NCI-H1436 treated with DMSO at 0.1 percent for 48 hours (cell line): ENCODE data around the gene TLE7.

Experiments used
- DNase-seq: peaks from one replicate; lab custom pipeline; 2025; lab: John Stamatoyannopoulos, UW

The TLE7 gene

DNA sequence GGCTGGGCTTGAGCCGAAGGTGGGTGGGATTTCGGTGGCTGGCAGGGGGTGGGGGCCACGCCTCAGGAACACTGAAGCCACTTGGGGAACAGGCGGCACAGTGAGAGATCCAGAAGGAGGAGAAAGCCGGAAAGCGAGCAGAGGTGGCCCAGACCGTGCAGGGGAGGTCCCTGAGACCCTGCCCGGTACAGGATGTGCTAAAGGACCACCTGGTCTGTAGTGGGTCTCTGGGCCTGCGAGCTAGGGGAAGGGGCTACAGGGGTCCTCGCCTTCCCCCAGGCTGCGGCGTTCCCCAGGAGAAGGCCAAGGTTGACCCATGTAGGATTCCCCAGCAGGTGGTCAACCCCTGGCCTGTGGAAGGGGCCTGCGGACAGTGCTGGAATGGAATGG, at the start of gene TLE7:
Gene TLE7, minus strand, starts transcription at position 4 of the 390 bp plus-strand sequence. CDS start 8,730 bp downstream, outside the sequence.
- no peak for DNase-seq

DNA sequence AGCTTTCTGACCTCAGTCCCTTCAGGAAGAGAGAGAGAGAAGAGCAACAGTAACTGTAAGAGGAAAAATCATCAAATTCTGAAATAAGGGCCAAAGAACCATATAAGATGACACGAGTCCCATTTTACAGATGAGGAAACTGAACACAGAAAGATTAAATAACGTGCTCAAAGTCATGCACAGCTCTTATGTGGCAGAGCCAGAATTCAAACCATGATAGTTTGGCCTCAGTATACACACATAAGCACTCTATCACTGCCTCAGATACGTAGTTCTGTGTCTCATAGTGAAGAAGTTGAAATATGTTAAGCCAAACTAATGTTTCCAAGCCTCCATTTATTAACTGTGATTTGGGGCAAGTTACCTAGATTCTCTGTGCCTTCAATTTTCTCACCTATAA, 49.2 kb upstream of the TLE7 start:
- no peak for DNase-seq

DNA sequence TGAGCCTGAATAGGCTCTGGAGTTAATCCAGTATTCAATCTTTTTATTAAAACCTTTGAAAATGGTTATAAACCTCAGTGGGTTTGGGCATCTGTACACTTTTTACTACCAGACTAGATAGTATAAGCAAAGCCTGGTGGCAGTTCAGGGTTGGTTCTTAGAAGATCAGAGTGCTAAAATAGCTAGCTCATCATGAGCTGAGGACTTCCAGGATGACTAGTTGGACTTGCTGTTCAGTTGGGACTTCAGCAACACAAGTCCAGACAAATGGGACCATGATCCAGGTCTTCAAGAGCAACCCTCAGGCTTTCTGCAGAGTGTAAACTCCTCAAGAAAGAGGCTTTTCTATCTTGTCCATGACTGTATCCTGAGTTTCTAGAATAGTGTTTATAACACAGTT, 48.5 kb upstream of the TLE7 start:
- no peak for DNase-seq

DNA sequence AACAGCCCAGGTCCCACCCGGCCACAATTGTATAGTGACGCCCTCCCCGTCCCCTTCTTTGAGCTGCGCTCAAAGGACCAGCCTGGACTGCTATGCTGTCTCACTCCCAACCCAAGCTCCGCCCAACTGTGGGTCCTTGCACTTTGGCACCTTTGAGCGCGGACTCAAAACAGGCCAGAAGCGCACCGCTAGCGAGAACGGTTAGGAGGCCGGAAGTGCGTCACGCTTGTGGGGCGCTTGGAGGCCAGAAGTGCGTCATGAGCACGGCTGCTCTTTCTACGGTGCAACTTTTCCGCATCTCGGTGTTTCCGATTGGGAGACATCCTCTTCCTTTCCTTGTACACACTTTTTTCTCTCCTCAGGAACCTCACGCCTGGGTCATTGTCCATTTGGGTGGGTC, 47.3 kb upstream of the TLE7 start, which contains the start of gene ZNF19:
Gene ZNF19, minus strand, starts transcription at position 203 of the 400 bp plus-strand sequence. CDS start 7,210 bp downstream, outside the sequence.
- no peak for DNase-seq

DNA sequence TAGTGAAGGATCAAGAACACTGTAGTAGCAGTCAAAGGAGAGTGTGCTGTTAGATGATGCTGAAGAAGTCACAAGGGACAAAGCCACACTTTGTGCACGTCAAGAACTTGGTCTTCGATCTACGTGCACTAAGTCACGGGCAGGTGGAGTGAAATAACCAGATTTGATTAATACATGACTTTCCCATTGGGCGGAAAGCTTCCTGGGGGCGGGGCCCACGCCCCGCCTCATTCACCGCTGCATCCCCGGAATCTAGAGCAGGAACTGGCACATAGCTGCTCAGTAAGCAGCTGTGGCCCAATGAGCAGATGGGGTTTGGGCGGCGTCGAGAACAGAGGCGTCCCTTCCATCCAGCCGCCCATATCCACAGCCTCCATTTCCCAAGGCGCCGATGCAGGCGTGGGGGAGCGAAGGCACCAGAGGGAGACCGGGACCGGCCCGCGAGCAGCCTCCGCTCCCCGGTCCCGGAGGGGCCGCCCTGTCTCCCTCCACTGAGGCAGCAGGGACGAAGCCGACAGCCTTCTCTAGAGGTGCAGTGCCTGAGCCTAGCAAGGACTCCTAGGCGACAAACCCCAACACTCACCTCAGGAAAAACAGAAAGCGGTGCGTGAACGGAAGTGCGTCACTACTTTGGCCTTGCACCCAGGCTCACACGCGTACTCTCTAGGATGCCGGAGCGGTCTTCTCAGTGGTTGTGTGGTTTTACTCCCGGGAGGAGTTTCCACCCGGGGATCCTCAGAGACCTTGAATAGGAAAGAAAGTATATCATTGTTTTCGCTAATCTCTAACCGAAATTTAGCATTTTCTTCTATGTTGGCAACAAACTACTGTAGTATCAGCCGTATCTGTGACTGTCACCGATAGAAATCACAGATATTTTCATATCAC, 42.4 kb upstream of the TLE7 start:
- DNase-seq: peak; percentile 62

DNA sequence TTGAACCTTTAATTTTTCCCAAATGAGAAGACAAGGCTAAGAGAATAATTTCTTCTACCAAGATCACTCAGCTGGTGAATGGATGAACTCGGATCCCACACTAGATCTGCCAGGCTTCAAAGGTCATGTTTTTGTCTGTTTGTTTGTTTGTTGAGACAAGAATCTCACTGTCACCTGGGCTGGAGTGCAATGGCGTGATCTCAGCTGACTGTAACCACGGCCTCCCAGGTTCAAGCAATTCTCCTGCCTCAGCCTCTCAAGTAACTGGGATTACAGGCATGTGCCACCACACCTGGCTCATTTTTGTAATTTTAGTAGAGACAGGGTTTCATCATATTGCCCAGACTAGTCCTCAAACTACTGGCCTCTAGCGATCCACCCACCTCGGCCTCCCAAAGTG, 40.7 kb upstream of the TLE7 start:
- DNase-seq: no peak

DNA sequence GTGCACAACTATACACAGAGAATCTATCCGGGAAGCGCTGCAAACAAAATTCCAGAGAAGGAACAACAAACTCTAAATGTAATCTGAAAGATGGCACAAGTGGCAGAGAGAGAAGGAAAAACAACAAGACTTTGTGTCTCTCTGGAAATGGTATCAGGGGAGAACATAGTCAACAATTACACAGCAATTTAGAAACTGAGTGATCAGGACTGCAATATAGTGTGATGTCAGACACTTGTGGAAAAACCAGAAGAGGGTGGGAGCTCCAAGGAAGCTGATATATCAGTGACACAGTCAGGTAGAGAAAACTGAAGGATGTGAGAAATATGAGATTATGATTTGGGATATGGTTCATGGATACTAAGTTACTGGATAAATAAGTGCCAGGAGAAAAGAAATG, 39.1 kb upstream of the TLE7 start:
- no peak for DNase-seq

DNA sequence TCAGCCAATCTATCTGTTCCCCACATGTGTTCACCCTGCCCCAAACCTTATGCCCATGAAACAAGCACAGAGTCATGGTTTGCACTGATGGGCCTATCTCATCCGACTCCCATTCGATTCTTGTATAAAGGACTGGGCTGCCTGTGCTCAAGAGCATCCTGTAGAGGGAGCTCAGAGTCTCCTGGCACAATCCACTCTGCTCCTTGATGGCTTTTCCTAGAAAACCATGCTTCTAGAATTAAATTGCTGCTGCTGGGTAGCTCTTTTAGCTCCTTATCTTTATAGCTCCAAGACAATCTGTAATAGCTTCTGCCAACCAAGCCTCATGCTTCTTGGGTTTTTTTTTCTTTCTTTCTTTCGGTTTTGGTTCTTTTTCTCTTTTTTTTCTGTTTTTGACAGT, 37.6 kb upstream of the TLE7 start:
- DNase-seq: no peak

DNA sequence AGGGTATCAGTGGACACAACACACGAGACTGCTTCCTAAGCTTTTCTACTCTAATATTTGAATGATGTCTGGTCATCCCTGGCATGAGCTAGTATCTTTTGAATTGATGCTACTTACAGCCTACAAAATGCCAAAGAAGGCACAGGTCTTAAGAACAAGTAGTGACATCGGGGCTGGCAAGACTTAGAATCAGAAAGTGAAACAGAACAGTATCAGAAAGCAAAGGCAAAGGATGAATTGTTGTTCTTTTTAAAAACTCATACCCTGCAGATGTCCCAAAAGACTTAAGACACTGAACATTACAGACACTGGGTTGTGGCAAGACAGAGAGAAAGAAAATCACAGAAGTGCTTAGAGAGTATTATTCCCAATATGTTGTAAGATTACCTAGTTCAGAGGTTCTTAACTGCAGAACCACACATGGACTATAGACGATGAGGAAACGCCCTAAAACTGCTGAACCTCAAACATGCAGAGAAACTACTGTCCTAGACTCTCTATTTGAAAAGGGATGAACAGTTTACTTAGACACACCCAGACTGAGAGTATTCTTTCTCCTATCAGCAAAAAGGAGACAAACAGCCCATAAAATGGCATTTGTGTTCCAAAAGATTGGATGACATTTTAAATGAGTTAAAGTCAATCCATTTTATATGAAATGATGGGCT, 34.7 kb upstream of the TLE7 start:
- DNase-seq: no peak

DNA sequence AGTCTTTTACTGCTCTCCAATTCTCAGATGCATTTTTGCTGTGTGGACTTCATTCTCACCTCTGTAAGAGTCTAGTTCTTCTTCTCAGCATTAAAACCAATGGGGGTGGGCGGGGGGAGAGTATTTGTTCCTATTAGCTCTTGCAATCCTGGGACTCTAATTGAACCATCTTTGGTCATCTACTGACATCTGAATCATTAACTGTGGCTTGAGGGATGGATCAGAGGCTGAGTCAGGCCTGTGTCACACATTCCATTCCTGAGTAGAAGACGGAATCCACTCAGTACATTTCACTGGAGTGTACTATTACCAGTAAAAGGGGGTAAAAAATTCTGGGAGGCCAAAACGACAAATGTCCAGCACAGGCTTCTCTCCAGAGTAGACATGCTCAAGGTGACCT, 33.0 kb upstream of the TLE7 start:
- DNase-seq: no peak

DNA sequence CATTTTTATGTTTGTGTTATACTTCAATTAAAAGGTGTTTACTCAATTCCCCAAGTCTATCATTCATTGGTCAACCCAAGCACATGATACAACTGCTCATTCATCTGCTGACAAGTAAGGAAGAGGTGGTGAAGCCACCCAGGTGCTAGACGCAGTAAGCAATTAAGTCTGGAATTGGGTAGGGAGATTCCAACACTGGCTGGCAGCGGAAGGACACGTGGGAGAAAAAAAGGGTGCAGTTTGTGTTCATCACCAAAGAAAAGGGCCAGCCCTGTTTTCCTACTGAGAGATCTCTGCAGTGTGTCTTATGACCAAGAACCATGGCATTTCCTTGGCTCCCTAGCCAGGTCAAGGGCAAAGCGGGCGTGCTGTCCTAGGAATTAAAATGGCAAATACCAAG, 32.0 kb upstream of the TLE7 start:
- no peak for DNase-seq

DNA sequence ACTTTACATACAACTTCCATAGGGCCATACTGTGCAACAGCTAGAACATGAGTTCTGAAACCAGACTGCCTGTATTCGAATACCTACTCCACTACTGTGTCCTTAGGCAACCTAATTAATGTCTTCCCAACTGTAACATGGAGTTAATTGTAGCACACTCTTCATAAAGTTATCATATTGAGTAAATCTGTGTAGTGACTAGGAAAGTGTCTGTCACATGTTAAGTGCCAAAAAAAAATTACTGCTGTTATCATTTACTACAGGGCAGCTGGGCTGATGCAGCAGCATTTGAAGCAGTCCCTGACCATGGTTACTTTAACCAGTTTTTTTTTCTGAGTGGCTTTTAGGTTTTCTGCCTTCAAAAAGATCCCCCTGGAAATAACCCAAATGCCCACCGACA, 31.1 kb upstream of the TLE7 start:
- DNase-seq: no peak

DNA sequence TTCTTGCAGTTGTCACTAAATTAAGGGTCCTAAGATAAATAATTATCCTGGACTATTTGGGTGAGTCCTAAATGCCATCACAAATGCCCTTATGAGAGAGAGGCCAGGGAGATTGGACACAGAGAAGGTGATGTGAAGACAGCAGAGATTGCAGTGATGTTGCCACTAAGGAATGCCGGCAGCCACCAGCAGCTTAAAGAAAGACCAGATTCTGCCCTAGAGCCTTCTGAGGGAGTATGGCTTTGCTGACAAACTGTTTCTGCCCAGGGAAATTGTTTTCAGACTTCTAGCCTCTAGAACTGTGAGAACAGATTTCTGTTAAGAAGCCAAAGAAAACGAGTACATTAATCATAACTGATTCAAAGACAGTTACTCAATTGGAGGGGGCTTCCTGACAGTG, 30.2 kb upstream of the TLE7 start:
- no peak for DNase-seq

DNA sequence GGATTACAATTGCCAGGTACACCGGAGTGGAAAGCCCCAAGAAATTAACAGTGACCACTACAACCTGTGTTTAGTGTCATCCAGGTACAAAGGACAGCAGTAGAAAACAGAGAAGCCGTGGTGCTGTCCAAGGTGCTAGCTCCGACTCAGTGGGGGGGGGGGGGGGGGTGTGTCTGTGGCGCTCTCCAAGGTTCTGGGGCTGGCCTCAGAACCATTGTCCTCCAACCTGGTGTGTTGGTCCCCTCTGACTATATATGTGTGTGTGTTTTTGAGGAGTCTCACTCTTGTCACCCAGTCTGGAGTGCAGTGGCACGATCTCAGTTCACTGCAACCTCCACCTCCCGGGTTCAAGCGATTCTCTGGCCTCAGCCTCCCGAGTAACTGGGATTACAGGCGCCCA, 26.0 kb upstream of the TLE7 start:
- no peak for DNase-seq

DNA sequence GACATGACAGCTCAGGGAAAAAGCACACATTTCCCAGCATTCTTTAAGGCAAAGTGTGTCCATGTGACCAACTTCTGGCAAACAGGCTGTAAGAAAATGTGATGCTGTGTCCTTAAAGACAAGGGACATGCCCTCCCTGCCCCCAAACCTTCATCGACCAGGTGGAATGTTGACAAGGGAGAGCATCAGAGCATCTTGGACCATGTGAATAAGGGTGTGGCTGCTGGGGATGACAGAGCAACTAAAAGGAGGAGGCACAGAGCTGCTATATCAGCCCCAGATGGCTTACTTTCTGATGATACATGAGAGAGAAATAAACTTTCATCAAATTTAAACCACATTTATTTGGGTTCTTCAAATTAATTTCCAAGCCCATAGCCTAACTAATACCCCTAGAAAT, 22.4 kb upstream of the TLE7 start:
- no peak for DNase-seq

DNA sequence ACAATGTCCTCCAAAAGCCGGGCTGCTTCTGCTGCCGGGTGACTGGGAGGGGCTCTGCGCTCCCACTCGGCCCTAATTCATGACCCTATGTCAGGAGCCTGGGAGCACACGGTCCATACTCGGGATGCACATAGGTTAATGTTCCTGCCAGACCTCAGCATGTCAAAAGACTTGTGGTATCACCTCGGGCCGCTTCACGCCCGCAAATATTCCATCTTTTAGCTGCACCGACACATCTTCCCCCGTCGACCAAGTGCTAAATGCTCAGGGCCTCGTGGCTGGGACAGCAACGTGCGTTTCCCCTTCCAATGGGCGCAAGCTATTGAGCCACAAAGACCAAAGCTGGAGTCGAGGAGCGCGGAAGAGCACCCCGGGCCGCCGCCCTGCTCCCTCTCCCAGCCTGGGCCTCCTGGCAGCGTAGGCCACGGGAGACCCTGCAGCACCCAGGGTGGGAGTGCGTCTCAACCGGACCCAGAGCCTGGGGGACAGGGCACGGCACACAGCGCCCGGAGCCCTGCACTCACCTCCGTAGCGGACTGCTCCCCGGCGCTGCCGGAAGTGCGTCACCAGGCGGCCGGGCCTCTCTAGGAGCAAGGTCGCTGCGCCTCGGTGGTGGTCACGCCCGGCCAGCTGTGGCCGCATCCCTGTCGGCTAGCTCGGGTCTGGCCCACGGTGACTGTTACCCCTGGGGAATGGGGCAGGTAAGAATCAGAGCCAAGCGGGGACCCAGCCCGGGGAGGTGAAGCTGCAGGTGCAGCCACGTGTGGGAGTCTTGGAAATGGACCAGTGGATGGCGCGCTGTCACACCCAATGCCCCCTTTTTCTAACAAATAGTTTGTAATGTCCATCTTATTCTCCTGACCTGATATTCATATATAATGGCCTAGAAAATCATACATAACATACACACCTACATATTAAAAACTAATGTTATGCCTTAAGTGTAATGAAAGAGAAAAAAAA, 20.1 kb upstream of the TLE7 start, which contains the start of gene ZNF23:
Gene ZNF23, minus strand, starts transcription at position 562 of the 963 bp plus-strand sequence. CDS start 5,451 bp downstream, outside the sequence.
- DNase-seq: no peak

DNA sequence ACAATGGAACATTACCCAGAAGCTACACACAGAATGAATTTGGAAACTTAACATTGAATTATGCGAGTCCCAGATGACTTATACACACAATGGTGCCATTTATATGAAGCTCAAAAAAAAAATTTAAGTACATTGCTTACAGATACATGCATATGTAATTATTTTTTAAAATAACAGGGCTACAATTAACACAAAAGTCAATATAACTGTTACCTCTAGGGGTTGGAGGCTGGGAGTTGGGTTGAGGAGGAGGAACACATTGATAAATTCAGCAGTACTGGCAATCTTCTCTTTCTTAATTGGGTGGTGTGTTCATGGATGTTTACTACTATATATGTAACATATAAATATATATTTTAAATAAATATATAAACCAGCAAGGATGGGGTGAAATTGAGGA, 19.1 kb upstream of the TLE7 start:
- DNase-seq: no peak

DNA sequence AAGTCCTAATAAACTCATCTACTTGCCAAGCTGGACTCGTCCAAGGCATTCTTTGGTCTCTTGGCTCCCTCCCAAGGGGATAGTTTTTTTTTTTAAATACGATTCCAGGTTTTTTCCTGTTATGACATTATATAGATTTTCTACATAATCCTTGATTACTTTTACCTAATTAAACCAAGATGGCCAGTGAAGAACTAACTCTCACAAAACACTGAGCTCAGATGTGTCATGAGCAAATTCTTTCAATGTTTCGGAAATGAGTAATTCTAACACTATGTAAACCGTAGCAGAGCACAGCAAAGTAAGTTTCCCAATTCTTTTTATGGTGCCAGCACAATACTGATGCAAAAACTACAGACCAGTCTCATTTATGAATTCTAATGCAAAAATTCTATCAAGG, 18.4 kb upstream of the TLE7 start:
- DNase-seq: no peak

DNA sequence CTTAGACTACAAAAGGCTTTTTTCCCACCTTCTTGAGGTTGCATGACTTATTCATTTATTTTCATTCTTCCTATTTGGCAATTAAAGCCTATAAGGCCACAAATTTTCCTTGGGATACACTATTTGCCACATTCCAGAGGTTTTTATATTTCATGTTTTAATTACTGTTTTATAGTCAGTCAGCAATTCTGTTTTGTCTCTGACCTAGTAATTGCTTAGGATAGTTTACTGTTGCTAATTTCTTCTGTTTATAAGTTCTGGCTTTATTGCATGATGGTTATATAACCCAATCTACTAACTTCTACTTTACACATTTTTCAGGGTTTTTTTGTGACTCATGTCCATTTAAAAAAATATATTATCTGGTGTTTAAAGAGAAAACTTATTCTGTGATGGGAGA, 17.7 kb upstream of the TLE7 start:
- DNase-seq: no peak

DNA sequence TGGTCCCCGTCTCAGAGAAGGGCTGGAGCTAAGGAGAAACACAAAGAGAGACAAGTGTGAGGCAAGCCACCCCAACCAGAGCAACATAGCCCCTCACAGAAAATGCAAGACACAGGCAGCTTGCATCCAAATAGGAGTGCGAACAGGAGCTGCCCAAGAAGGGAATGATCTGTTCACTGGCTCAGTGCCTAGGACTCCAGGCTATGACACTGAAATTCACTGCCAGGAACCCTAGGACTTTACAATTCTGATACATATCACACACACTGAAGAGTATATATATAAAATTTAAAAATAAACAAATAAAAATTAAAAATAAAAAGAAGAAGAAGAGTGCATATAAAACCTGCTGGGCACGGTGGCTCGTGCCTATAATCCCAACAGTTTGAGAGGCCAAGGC, 14.9 kb upstream of the TLE7 start:
- DNase-seq: no peak

DNA sequence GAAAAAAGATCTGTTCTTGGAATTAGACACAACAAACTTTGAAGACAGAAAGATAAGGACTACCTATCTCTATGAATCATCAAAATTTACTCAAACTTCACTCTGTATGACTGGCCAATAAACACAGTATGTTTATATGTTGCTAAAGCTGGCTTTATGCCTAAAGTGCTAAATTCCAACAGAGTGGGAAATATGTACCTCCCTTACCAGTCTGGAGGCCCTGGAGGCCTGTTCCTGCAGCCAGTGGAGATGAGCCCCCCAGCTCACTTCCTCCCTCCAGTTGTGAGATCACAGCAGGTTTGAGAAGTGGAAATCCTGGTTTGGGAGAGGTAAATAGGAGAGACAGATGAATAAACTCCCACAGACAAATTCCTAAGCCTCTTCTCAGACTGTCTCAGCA, 11.2 kb upstream of the TLE7 start:
- no peak for DNase-seq

DNA sequence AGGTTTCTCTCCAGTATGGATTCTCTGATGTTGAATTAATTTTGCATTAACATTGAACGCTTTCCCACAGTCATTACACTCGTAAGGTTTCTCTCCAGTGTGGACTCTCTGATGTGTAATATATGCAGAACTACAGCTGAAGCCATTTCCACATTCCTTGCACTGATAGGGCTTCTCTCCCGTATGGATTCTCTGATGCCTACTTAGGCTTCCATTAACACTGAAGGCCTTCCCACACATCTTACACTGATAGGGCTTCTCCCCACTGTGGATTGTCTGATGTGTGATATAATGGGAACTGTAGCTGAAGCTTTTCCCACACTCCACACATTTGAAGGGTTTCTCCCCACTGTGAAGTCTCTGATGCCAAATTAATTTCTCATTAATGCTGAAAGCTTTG, 7.2 kb upstream of the TLE7 start:
- no peak for DNase-seq
